ENCODE results near the gene DYNC2H1.

DNA sequence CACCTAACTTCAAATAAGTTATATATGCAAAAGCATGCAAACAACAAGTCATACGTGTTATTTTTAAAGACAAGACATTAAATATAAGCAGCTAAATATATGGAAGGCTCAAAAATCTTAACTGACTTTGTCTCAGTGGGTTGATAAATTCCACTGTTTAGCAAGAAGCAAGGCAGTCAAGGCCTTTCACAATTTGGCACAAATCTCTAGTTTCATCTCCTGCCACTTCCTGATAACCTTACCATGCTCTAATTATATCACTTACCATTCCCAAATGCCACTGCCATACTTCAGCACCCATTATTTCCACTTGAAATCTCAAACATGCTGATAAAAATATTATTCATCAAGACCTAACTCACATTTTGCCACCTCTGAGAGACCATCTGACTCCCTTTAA, 42.1 kb upstream of the DYNC2H1 start:
- TF ChIP-seq, protein P1, sequence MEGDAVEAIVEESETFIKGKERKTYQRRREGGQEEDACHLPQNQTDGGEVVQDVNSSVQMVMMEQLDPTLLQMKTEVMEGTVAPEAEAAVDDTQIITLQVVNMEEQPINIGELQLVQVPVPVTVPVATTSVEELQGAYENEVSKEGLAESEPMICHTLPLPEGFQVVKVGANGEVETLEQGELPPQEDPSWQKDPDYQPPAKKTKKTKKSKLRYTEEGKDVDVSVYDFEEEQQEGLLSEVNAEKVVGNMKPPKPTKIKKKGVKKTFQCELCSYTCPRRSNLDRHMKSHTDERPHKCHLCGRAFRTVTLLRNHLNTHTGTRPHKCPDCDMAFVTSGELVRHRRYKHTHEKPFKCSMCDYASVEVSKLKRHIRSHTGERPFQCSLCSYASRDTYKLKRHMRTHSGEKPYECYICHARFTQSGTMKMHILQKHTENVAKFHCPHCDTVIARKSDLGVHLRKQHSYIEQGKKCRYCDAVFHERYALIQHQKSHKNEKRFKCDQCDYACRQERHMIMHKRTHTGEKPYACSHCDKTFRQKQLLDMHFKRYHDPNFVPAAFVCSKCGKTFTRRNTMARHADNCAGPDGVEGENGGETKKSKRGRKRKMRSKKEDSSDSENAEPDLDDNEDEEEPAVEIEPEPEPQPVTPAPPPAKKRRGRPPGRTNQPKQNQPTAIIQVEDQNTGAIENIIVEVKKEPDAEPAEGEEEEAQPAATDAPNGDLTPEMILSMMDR (conservative IDR thresholded peaks at IDR 0.05 in 1 of 2, IDR thresholded peaks at IDR 0.05 in 1 of 2; ENCODE audit: low read depth in 1 of 2, low read length in 2 of 2) = no peak
- TF ChIP-seq EZH2 (IDR thresholded peaks at IDR 0.05; ENCODE audit: low read length, missing control alignments) = no peak

Measured in fibroblast of lung (primary cell).